ENCODE data around the gene TAAR2.
"Not testable (repeated sequence)": the region's sequence is repeated elsewhere in the genome, so short reads cannot be mapped to it uniquely, and the experiment has no call there.

Gene TAAR2

GRCh38 chr6:132624175-132624574, at the start of gene TAAR2:
TAAR2 (minus strand) TSS chr6:132624275; CDS start chr6:132624275, 0 bp downstream.
- DNase-seq (ENCODE audit: low read depth, low spot score), result no peak

DNA sequence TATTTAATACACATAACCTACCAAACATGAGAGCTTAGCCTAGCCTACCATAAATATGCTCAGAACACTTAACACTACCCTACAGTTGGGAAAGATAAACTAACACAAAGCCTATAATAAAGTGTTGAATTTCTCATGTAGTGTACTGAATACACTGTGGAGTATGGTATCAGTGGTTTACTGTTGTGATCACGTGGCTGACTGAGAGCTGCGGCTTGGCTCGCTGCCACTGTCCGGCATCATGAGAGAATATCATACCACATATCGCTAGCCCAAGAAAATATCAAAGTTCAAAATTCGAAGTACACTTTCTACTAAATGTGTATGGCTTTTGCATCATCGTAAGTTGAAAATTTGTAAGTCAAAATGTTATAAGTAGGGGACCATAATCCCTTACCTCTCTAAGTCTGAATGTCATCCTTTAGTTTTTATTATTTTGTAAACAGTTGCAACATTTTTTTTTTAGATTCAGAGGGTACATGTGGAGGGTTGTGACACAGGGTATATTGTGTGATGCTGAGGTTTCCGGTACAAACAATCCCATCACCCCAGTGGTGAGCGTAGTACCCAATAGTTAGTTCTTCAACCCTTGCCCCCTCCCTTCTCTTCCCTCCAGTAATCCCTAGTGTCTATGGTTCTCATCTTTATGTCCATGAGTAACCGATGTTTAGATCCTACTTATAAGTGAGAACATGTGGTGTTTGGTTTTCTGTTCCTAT, 49.5 kb upstream of the TAAR2 start:
- DNase-seq (ENCODE audit: low read depth, low spot score), result no peak

DNA sequence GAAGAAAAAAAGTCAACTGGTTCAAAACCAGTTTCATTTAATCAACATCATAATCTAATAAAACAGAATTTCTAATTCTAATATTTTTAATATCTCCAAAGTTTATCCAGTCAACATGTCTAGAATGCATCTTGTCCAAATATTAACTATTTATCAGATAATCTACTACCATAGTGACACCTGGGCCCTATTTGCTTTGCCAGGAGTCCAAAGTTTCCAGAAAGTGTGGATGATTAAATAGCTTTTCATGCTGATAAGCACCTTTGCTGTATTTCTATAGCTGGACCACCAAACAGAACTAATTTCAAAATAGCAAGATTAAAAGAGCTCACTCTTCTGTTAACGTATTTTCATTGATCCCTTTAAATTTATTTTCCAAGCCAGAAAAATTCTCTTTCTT, 47.2 kb upstream of the TAAR2 start:
- no peak for DNase-seq (ENCODE audit: low read depth, low spot score)

DNA sequence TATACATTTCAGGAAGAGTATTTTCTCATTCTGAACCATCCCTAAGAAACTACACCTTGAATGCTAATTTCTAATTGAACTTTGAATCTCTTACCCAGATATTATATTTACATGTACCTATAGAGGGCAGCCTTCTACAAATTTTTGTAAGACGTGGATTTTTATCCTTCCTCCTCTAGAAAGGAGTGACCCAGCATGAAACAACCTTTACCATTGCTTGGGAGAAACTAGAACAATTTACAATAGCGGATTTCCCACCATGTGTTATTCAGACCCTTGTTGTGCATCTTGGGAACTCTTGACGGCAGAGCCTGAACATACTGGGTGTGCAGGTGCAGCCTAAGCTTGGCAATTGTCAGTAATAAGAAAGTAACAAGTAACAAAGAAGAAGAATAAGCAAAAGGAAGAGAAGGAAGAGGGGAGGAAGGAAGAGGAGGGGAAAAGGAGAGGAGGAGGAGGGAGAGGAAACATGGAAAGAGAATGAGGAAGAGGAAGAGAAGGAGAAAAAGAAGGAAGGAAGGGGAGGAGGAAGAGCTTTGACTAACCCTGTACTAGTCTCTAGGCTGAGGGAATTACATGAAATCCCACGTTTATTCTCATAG, 45.7 kb upstream of the TAAR2 start:
- DNase-seq (ENCODE audit: low read depth, low spot score), result no peak

GRCh38 chr6:132666118-132666517, 42.0 kb upstream of the TAAR2 start:
- no peak for DNase-seq (ENCODE audit: low read depth, low spot score)

- DNase-seq (ENCODE audit: low read depth, low spot score), result no peak
Measured at GRCh38 chr6:132664309-132665034, 40.4 kb upstream of the TAAR2 start.

DNA sequence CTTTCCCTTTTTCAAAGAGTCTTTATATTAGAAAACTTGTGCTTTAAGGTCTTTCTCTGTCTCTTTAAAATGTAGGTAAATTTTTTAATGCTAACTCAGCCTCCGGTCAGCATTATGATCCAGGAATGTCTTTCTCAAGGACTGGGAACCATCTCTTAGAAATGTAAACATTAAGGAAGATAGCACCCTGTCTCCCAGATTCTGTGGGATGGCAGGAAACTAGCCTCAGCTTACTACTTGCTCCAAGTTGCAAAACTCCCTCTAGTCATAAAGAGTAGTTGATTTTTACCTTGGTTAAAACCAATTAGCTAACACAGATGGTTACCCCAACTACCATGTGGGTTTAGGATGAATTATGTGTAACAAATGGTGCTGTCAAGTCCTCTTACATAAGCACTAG, 39.6 kb upstream of the TAAR2 start:
- no peak for DNase-seq (ENCODE audit: low read depth, low spot score)

DNA sequence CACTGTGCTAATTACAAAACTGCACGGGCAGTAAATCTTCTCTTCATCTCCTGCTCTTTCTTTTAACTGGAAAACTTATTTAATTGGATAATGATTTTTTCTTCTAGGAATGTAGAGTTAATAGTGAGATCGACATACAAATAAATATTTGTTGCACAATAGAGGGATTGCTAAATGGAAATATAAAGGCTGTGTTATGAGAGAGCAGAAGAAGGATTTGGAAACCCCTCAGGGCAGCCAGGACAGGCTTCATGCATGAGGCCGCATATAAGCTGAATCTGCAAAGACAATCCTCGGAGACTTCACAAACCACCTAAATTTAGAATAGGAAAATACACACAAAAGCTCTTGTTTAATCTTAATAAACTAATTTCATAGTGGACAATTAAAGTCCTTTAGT, 37.8 kb upstream of the TAAR2 start:
- no peak for DNase-seq (ENCODE audit: low read depth, low spot score)

- DNase-seq (ENCODE audit: low read depth, low spot score), result no peak
Measured at GRCh38 chr6:132659082-132659481, 35.0 kb upstream of the TAAR2 start, which contains the start of gene TAAR1. TAAR1 (minus strand) TSS chr6:132659182; CDS start chr6:132646003, 13,179 bp downstream.

- DNase-seq (ENCODE audit: low read depth, low spot score), result no peak
Measured at GRCh38 chr6:132651062-132651461, 27.0 kb upstream of the TAAR2 start.

GRCh38 chr6:132650429-132650828, 26.4 kb upstream of the TAAR2 start:
- no peak for DNase-seq (ENCODE audit: low read depth, low spot score)

DNA sequence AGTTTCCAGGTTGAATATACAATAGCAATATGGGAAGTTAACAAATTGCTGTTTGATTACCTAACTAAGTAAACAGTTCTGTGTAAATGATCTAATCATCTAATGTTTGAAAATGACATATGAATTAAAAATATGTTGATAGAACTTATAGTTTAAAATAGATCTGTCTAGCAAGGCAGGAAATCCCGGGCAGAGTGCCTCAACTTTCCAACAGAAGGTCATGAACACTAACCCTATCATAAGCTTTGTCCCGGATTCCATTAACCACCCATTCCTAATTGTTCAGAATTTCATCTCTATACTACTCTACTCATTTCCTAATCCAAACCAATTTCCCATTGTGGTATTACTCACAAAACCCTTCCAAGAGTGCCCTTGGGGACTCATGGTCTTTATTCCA, 24.8 kb upstream of the TAAR2 start:
- no peak for DNase-seq (ENCODE audit: low read depth, low spot score)

DNA sequence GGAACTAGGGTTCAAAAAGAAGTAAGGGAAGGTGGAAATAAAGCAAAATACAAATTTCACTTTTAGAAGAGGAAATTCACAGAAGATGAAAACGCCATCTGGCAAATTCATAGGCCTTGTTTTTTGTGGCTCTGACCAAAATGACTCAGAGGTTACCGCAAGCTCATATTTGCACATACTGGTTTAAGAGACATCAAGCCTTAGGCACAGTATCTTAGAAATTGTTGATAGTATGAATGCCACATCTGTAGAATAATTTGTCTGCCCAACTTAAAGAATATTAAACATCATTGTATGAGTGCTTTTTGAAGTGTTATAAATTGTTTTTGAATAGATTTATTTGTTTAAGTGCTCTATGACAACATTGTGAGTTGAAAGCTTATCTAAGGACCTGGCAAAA, 24.3 kb upstream of the TAAR2 start:
- no peak for DNase-seq (ENCODE audit: low read depth, low spot score)

- DNase-seq (ENCODE audit: low read depth, low spot score), result no peak
Measured at GRCh38 chr6:132643547-132643946, 19.5 kb upstream of the TAAR2 start.

DNA sequence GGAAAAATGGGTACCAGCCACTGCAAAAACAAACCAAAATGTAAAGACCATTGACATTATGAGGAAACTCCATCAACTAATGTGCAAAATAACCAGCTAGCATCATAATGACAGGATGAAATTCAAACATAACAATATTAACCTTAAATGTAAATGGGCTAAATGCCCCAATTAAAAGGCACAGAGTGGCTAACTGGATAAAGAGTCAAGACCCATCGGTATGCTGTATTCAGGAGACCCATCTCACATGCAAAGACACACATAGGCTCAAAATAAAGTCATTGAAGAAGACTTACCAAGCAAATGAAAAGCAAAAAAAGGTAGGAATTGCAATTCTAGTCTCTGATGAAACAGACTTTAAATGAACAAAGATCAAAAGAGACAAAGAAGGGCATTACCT, 13.1 kb upstream of the TAAR2 start:
- not testable (repeated sequence) for DNase-seq (ENCODE audit: low read depth, low spot score)

GRCh38 chr6:132635906-132636305, 11.8 kb upstream of the TAAR2 start:
- DNase-seq (ENCODE audit: low read depth, low spot score), result not testable (repeated sequence)

DNA sequence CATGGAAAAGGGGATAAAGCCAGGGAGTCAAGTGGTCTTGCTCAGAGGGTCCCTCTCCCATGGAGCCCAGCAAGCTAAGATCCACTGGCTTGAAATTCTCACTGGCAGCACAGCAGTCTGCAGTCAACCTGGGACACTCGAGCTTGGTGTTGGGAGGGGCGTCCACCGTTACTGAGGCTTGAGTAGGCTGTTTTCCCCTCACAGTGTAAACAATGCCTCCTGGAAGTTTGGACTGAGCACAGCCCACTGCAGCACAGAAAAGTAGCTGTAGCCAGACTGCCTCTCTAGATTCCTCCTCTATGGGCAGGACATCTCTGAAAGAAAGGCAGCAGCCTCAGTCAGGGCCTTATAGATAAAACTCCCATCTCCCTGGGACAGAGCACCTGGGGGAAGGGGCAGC, 11.2 kb upstream of the TAAR2 start:
- not testable (repeated sequence) for DNase-seq (ENCODE audit: low read depth, low spot score)

DNA sequence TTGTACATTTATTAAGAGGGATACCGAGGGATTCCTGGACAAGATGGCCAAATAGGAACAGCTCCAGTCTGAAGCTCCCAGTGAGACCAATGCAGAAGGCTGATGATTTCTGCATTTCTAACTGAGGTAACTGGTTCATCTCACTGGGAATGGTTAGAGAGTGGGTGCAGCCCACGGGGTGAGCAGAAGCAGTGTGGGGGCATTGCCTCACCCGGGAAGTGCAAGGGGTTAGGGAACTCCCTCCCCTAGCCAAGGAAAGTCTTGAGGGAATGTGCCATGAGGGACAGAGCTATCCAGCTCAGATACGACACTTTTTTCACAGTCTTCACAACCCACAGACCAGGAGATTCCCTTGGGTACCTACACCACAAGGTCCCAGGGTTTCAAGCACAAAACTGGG, 10.7 kb upstream of the TAAR2 start:
- no peak for DNase-seq (ENCODE audit: low read depth, low spot score)

GRCh38 chr6:132633362-132633761, 9.3 kb upstream of the TAAR2 start:
- DNase-seq (ENCODE audit: low read depth, low spot score), result no peak

DNA sequence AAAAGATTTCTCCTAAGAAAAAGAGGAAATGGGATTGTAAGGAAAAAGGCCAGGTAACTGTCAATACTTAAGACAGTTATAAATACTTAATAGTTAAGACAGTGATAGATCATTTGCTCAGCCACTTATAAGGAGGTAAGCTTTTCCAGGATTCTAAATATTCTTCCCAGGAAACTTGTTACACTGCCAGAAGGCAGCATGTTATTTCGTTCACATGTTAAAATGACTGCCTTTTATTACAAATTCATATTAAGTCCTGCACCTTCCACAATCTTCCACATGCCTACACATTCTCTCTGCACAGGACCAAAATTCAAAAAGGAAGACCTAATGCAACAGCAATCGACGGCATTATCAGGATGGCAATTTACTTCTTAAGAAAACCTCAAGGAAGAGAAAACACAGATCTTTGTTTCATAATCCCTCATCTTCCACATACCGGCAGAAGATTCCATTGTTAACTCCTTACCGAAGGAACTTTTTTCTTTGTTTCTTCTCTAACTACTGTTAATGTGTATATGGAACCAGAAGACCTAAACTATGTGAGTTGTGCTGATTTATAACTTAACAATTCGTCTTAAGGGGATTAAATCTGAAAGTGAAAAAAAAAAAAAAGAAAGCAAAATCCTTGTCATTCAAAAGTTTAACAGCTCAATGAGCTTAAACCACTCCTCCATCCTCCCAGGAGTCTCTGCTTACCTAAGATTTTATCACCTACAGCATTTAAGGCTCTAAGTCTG, 799 bp downstream of the TAAR2 start:
- DNase-seq (ENCODE audit: low read depth, low spot score), result no peak

DNA sequence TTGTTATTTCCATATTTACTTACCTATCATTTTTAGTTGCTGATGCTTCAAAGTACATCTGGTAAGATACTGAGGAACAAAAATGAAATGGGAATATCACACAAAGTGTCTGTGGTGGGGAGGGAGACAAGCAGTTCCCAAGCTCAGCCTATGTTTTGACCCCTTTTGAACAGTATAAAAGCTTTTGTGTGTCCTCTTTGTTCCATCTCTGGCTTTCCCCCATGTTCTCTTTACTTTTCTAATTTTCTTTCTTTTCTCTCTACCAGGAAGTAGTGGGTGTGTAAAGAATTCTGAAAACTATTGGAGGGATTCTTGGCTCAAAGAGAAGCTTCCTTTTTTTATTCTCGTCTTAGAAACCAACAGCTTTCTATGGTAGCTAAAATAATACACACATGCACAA, 7.4 kb downstream of the TAAR2 start:
- DNase-seq (ENCODE audit: low read depth, low spot score), result no peak

DNA sequence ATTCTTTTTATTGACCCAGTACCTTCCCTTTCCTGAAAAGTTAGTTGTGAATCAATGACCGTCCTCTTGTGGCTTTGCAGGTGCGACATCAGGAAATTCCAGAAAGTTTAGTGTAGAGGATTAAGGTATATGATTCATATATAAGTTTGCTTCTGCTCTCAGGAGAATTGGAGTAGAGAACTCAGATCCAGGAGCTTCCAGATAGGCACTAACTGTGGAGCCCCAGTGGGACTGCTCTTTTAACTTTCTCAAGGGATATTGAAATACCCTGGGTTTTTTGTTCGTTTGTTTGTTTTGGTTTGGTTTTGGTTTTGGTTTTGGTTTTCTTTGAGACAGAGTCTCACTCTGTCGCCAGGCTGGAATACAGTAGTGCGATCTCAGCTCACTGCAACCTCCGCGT, 9.5 kb downstream of the TAAR2 start:
- no peak for DNase-seq (ENCODE audit: low read depth, low spot score)

Measured in iPS DF 19.7 (cell line).